HCT116 (cell line): ENCODE data around the gene TENM4. TPM values are rescaled to one million over a fixed set of nuclear protein-coding genes. Genes with fewer than 3 reads are reported as not detected.

Source experiments
- ATAC-seq: fragments of 200-7000 bp; cut with Tn5 transposase; 2 replicates; pipeline ENCODE4 v1.9.1; 2020; ENCODE audit warnings: mild to moderate bottlenecking, moderate library complexity
- BruUV-seq: library from RNA; stranded (reverse); fragments of 400-500 nt; replicated peaks from 2 replicates; lab custom pipeline; 2021; lab: Mats Ljungman, UMichigan
- CTCF ChIA-PET: fragments of 300-600 bp; sonication (Branson Sonifier 250); formaldehyde crosslinking; loops from one replicate; lab custom pipeline; 2021; ENCODE audit warnings: antibody characterized with exemption; lab: Charles Lee
- POLR2A ChIA-PET: fragments of 300-600, 350-600 bp; sonication (Branson Sonifier 250); formaldehyde crosslinking; loops from one replicate; lab custom pipeline; 2021; ENCODE audit warnings: antibody characterized with exemption; lab: Charles Lee
- RAD21 ChIA-PET, 2 experiments: fragments of 300-600 bp; sonication (Branson Sonifier 250); formaldehyde crosslinking; loops; one replicate each; lab custom pipeline; 2023; ENCODE audit warnings: low total read pairs in 2 of 2; ENCODE audit not compliant: uncharacterized antibody in 2 of 2, unreplicated experiment in 2 of 2, low non-redundant PET in 1 of 2; lab: Charles Lee
- DNase-seq: peaks from one replicate; pipeline ENCODE4 v3.0.0-alpha.2; 2010; ENCODE audit warnings: low read depth, low spot score
- H2AFZ ChIP-seq: fragments of 200-600 bp; shearing (Covaris generic), sonication (generic); 2 replicates; pipeline ENCODE4 v1.6.1; 2017; ENCODE audit warnings: low read depth, mixed run types, mixed read lengths, antibody characterized with exemption, low read length; ENCODE audit not compliant: poor library complexity, severe bottlenecking
- H3K27ac ChIP-seq: 2 replicates; pipeline ENCODE4 v1.5.1; 2012; ENCODE audit warnings: low read depth, low read length
- H3K27me3 ChIP-seq: fragments of 200-600 bp; sonication (generic); 2 replicates; pipeline ENCODE4 v1.6.1; 2016; ENCODE audit warnings: mixed run types, low read length, mixed read lengths; ENCODE audit not compliant: insufficient read depth
- H3K36me3 ChIP-seq, 2 experiments: fragments of 200-500 bp in 1 of 2; fragments of 200-600 bp in 1 of 2; sonication (Bioruptor generic) in 1 of 2; sonication (generic) in 1 of 2; 2 replicates each; pipeline versions ENCODE4 v1.5.1 to v1.6.1; 2014 to 2016; ENCODE audit warnings: low read length in 2 of 2, inconsistent platforms in 1 of 2, mixed read lengths in 1 of 2, mixed run types in 1 of 2; ENCODE audit not compliant: insufficient read depth in 2 of 2, control insufficient read depth in 1 of 2
- H3K4me1 ChIP-seq, 2 experiments: fragments of 200-600 bp in 1 of 2; sonication (generic) in 1 of 2; 2 replicates each; pipeline versions ENCODE4 v1.5.1 to v1.6.1; 2012 to 2017; ENCODE audit warnings: low read length in 2 of 2, inconsistent platforms in 1 of 2, mild to moderate bottlenecking in 1 of 2, mixed read lengths in 1 of 2, mixed run types in 1 of 2, moderate library complexity in 1 of 2; ENCODE audit not compliant: insufficient read depth in 2 of 2, control insufficient read depth in 1 of 2
- H3K4me2 ChIP-seq: fragments of 200-600 bp; sonication (generic); 2 replicates; pipeline ENCODE4 v1.6.1; 2017; ENCODE audit warnings: mixed run types, low read length, mixed read lengths
- H3K4me3 ChIP-seq, 2 experiments: fragments of 200-600 bp in 1 of 2; sonication (generic) in 1 of 2; replicated peaks in 1 of 2; 2 replicates each; pipeline ENCODE4 v1.5.1; 2011 to 2016; ENCODE audit warnings: low read length in 2 of 2, control low read depth in 1 of 2, low read depth in 1 of 2, mild to moderate bottlenecking in 1 of 2, mixed read lengths in 1 of 2, mixed run types in 1 of 2
- H3K79me2 ChIP-seq: fragments of 200-600 bp; sonication (generic); 2 replicates; pipeline ENCODE4 v1.6.1; 2017; ENCODE audit warnings: mild to moderate bottlenecking, mixed run types, low read length, moderate library complexity, mixed read lengths; ENCODE audit not compliant: insufficient read depth
- H3K9ac ChIP-seq: fragments of 200-600 bp; sonication (generic); 2 replicates; pipeline ENCODE4 v1.6.1; 2016; ENCODE audit warnings: low read length, mixed read lengths
- H3K9me2 ChIP-seq: fragments of 200-600 bp; sonication (generic), shearing (Covaris generic); 2 replicates; pipeline ENCODE4 v1.6.1; 2017; ENCODE audit warnings: mixed run types, mild to moderate bottlenecking, moderate library complexity; ENCODE audit not compliant: insufficient read depth
- H3K9me3 ChIP-seq, 2 experiments: fragments of 200-500 bp in 1 of 2; fragments of 200-600 bp in 1 of 2; sonication (Bioruptor generic) in 1 of 2; sonication (generic) in 1 of 2; 2 replicates each; pipeline ENCODE4 v1.6.1; 2014 to 2017; ENCODE audit warnings: low read length in 2 of 2, mixed read lengths in 2 of 2, inconsistent platforms in 1 of 2, low read depth in 1 of 2, mild to moderate bottlenecking in 1 of 2, mixed run types in 1 of 2, moderate library complexity in 1 of 2; ENCODE audit not compliant: control insufficient read depth in 1 of 2, insufficient read depth in 1 of 2
- H4K20me1 ChIP-seq: fragments of 200-600 bp; sonication (generic), shearing (Covaris generic); 2 replicates; pipeline ENCODE4 v1.6.1; 2017; ENCODE audit warnings: mixed run types, mild to moderate bottlenecking, moderate library complexity; ENCODE audit not compliant: insufficient read depth
- ATF3 ChIP-seq: IDR thresholded peaks from 2 replicates; pipeline ENCODE4 v1.6.1; 2012
- CTCF ChIP-seq, 3 experiments: fragments of 200-600 bp in 1 of 3; sonication (generic) in 1 of 3; IDR thresholded peaks in 2 of 3; conservative IDR thresholded peaks in 1 of 3; 2 replicates each; pipeline ENCODE4 v1.5.1; 2012 to 2017; ENCODE audit warnings: low read depth in 2 of 3, low read length in 2 of 3, antibody characterized with exemption in 1 of 3, borderline replicate concordance in 1 of 3, control low read depth in 1 of 3, mild to moderate bottlenecking in 1 of 3, mixed read lengths in 1 of 3, mixed run types in 1 of 3, moderate library complexity in 1 of 3; ENCODE audit not compliant: insufficient read depth in 1 of 3
- EGR1 ChIP-seq: IDR thresholded peaks from 2 replicates; pipeline ENCODE4 v1.6.1; 2012; ENCODE audit warnings: low read depth
- ELF1 ChIP-seq: IDR thresholded peaks from 2 replicates; pipeline ENCODE4 v1.6.1; 2012; ENCODE audit warnings: low read depth, borderline replicate concordance
- EZH2phosphoT487 ChIP-seq: fragments of 200-600 bp; IDR thresholded peaks from 2 replicates; pipeline ENCODE4 v1.6.1; 2018; ENCODE audit warnings: antibody characterized with exemption, borderline replicate concordance
- JUND ChIP-seq: IDR thresholded peaks from 2 replicates; pipeline ENCODE4 v1.6.1; 2012
- MAX ChIP-seq: IDR thresholded peaks from 2 replicates; pipeline ENCODE4 v1.6.1; 2012
- POLR2A ChIP-seq: IDR thresholded peaks from 2 replicates; pipeline ENCODE4 v1.7.0; 2011; ENCODE audit warnings: borderline replicate concordance; ENCODE audit not compliant: insufficient read depth, insufficient read length; ENCODE audit errors: extremely low read depth
- REST ChIP-seq: IDR thresholded peaks from 2 replicates; pipeline ENCODE4 v1.6.1; 2012; ENCODE audit warnings: low read depth
- SP1 ChIP-seq: IDR thresholded peaks from 2 replicates; pipeline ENCODE4 v1.6.1; 2012; ENCODE audit warnings: low read depth
- SRF ChIP-seq: IDR thresholded peaks from 2 replicates; pipeline ENCODE4 v1.6.1; 2012; ENCODE audit warnings: low read depth
- TCF7L2 ChIP-seq: IDR thresholded peaks from 2 replicates; pipeline ENCODE4 v1.7.0; 2011; ENCODE audit warnings: borderline replicate concordance, inconsistent platforms; ENCODE audit not compliant: insufficient read depth, insufficient read length; ENCODE audit errors: extremely low read depth
- ZBTB33 ChIP-seq: IDR thresholded peaks from 2 replicates; pipeline ENCODE4 v1.6.1; 2011; ENCODE audit warnings: mild to moderate bottlenecking, low read length, moderate library complexity; ENCODE audit not compliant: insufficient replicate concordance; ENCODE audit errors: extremely low read depth
- ZNF274 ChIP-seq: fragments of 200-500 bp; sonication (Bioruptor generic); IDR thresholded peaks from 2 replicates; pipeline ENCODE4 v1.6.1; 2014; ENCODE audit warnings: mild to moderate bottlenecking, low read depth, low read length, inconsistent platforms
- intact Hi-C: fragments of 100-400 bp; cut with micrococcal nuclease; formaldehyde crosslinking; loops from 2 replicates; pipeline ENCODE4 v1.10.0; 2022
- total RNA-seq: library from RNA; stranded (reverse); gene quantifications from one replicate; pipeline ENCODE4 v1.2.1, GENCODE V29; 2021; ENCODE audit not compliant: unreplicated experiment

TENM4 gene
- total RNA-seq, 1 experiment from 2014 or later: 0.05 TPM

- TF ChIP-seq ATF3 (no peak), MAX (no peak), ELF1 (no peak), SRF (no peak), ZBTB33 (no peak), POLR2A (no peak), SP1 (no peak)
Observed at GRCh38 chr11:79113054-79113690, 327.7 kb downstream of the TENM4 start (continued).

- Histone ChIP-seq H3K27ac (no peak overlapping the region), H3K4me2 (no peak overlapping the region), H3K9me2 (no peaks in the 10 kb centered on the region), H3K4me3 (no peak overlapping the region), H3K9ac (no peak overlapping the region), H3K9me3 (no peaks in the 10 kb centered on the region), H2AFZ (no peak overlapping the region), H3K4me1 (no peaks in the 10 kb centered on the region), H3K36me3 (no peaks in the 10 kb centered on the region), H3K79me2 (no peaks in the 10 kb centered on the region), H3K27me3 (peaks cover 21% of the 10 kb centered on the region), H4K20me1 (no peaks in the 10 kb centered on the region)
- ATAC-seq (no peak), DNase-seq (no peak)
- ChIA-PET RAD21 (no interaction called here), POLR2A (no interaction called here), CTCF (no interaction called here)
- intact Hi-C loops: no loop called here
- no TSS peak for BruUV-seq
- no peak for TF ChIP-seq EZH2phosphoT487
- TF ChIP-seq EGR1: no peak
- TF ChIP-seq ZNF274: no peak
- TF ChIP-seq CTCF (IDR thresholded peaks at IDR 0.05 in 2 of 3, conservative IDR thresholded peaks at IDR 0.05 in 1 of 3; ENCODE audit: borderline replicate concordance in 1 of 3, insufficient read depth in 1 of 3, low read depth in 2 of 3, low read length in 2 of 3): no peak
- no peak for TF ChIP-seq ZBTB33
- TF ChIP-seq REST: no peak
- TF ChIP-seq TCF7L2: no peak
- TF ChIP-seq JUND: no peak
Observed at GRCh38 chr11:79110796-79111195, 330.0 kb downstream of the TENM4 start.
